ENCODE measurements around the gene FAIM2. TPM values are rescaled to one million over a fixed set of nuclear protein-coding genes. Genes with fewer than 3 reads are reported as not detected.

The FAIM2 gene
- total RNA-seq, 2 experiments from 2014 or later: not detected

GRCh38 chr12:49824895-49825294 is 78.8 kb downstream of the FAIM2 start:
- H3K4me3 ChIP-seq (ENCODE audit: low read length): no peak overlapping the region
- POLR2A ChIA-PET: no interaction called here
- H3K27me3 ChIP-seq (ENCODE audit: control insufficient read depth in 1 of 2, insufficient read depth in 2 of 2, low read length in 2 of 2): no peaks in the 10 kb centered on the region
- Mint-ChIP-seq H3K27me3 (no peaks in the 10 kb centered on the region), H3K4me1 (ENCODE audit: low read depth) (peaks cover 64% of the 10 kb centered on the region), H3K9me3 (no peaks in the 10 kb centered on the region), H3K36me3 (ENCODE audit: low read depth) (peaks cover 4% of the 10 kb centered on the region), H3K4me3 (peak overlapping the region; percentile 57), H3K27ac (peak overlapping the region; percentile 11)
- no peak for ATAC-seq (ENCODE audit: poor library complexity)
- H3K27ac ChIP-seq (ENCODE audit: low read depth in 1 of 2, low read length in 2 of 2): no peak overlapping the region
- peak in 2 of 14 experiments; percentile 54 to 63 for DNase-seq
- no peaks in the 10 kb centered on the region for H3K9me3 ChIP-seq (ENCODE audit: control insufficient read depth in 1 of 2, insufficient read depth in 1 of 2, low read length in 2 of 2)
- peaks cover 4% of the 10 kb centered on the region for H3K36me3 ChIP-seq (ENCODE audit: insufficient read depth, low read length)
- H3K4me1 ChIP-seq (ENCODE audit: insufficient read depth, low read length): peaks cover 49% of the 10 kb centered on the region
- CTCF ChIA-PET: interaction anchor here (1.4 kb wide), 1 partner anchor 14 kb away, joined by 3 read pairs; no protein-coding TSS in a partner anchor
- no peak for TF ChIP-seq CTCF (IDR thresholded peaks at IDR 0.05)
- intact Hi-C loops (cut with DNase I, micrococcal nuclease): loop anchor here in 1 of 2 experiments (5.0 kb wide), 2 partner anchors 83 to 203 kb away; partner anchors contain the start of genes PRPF40B and TMBIM6

DNA sequence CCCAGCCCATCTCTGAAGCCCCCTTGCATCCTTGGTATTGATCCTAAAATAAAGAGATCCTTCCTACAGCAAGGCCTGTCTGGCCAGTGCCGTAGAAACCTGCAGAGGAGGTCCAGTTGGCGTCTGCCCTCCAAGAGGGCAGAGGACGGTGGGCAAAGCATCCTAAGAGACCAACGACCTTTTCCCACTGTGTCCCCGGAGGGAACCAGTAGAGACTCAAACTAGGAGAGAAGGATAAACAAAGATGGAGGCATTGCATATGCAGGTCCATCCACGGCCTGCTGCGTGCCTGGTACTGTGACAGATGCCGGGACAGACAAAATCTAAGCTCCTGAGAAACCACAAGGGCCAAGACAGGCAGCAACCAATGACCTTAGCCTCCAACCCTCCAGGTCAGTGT is 79.3 kb downstream of the FAIM2 start:
- ChIA-PET POLR2A (no interaction called here), CTCF (interaction anchor here (1.4 kb wide), 1 partner anchor 15 kb away, joined by 3 read pairs; no protein-coding TSS in a partner anchor)
- Mint-ChIP-seq H3K4me3 (peak overlapping the region; percentile 9), H3K4me1 (ENCODE audit: low read depth) (peaks cover 68% of the 10 kb centered on the region), H3K36me3 (ENCODE audit: low read depth) (peaks cover 4% of the 10 kb centered on the region), H3K9me3 (no peaks in the 10 kb centered on the region), H3K27me3 (no peaks in the 10 kb centered on the region), H3K27ac (no peak overlapping the region)
- Histone ChIP-seq H3K36me3 (ENCODE audit: insufficient read depth, low read length) (peaks cover 4% of the 10 kb centered on the region), H3K4me1 (ENCODE audit: insufficient read depth, low read length) (peaks cover 49% of the 10 kb centered on the region), H3K9me3 (ENCODE audit: control insufficient read depth in 1 of 2, insufficient read depth in 1 of 2, low read length in 2 of 2) (no peaks in the 10 kb centered on the region), H3K27me3 (ENCODE audit: control insufficient read depth in 1 of 2, insufficient read depth in 2 of 2, low read length in 2 of 2) (no peaks in the 10 kb centered on the region), H3K4me3 (ENCODE audit: low read length) (no peak overlapping the region), H3K27ac (ENCODE audit: low read depth in 1 of 2, low read length in 2 of 2) (peak overlapping the region in 1 of 2 donors; percentile 22)
- no peak for DNase-seq
- no peak for ATAC-seq (ENCODE audit: poor library complexity)
- intact Hi-C loops (cut with DNase I, micrococcal nuclease): no loop called here
- no peak for TF ChIP-seq CTCF (IDR thresholded peaks at IDR 0.05)

- no peak overlapping the region for H3K27ac Mint-ChIP-seq
- Histone ChIP-seq H3K36me3 (ENCODE audit: insufficient read depth, low read length) (peaks cover 4% of the 10 kb centered on the region), H3K27ac (ENCODE audit: low read depth in 1 of 2, low read length in 2 of 2) (no peak overlapping the region), H3K4me3 (ENCODE audit: low read length) (no peak overlapping the region), H3K27me3 (ENCODE audit: control insufficient read depth in 1 of 2, insufficient read depth in 2 of 2, low read length in 2 of 2) (no peaks in the 10 kb centered on the region), H3K4me1 (ENCODE audit: insufficient read depth, low read length) (peaks cover 44% of the 10 kb centered on the region), H3K9me3 (ENCODE audit: control insufficient read depth in 1 of 2, insufficient read depth in 1 of 2, low read length in 2 of 2) (no peaks in the 10 kb centered on the region)
- peaks cover 4% of the 10 kb centered on the region for H3K36me3 Mint-ChIP-seq (ENCODE audit: low read depth)
- H3K4me1 Mint-ChIP-seq (ENCODE audit: low read depth): peaks cover 66% of the 10 kb centered on the region
- intact Hi-C loops (cut with DNase I, micrococcal nuclease): no loop called here
- no peak for TF ChIP-seq CTCF (IDR thresholded peaks at IDR 0.05)
- H3K9me3 Mint-ChIP-seq: no peaks in the 10 kb centered on the region
- POLR2A ChIA-PET: no interaction called here
- ATAC-seq (ENCODE audit: poor library complexity) (no peak), DNase-seq (no peak)
- CTCF ChIA-PET: no interaction called here
- no peaks in the 10 kb centered on the region for H3K27me3 Mint-ChIP-seq
- H3K4me3 Mint-ChIP-seq: peak overlapping the region; percentile 9
These were observed 79.7 kb downstream of the FAIM2 start for GRCh38 chr12:49823951-49824350.
